GM21825 (cell line): ENCODE measurements around the gene GDPD4.

Experiments used
- ATAC-seq: cut with Tn5 transposase; IDR thresholded peaks from one replicate; pipeline ENCODE4 v1.9.1; 2021; ENCODE audit warnings: mild to moderate bottlenecking, moderate library complexity; ENCODE audit not compliant: unreplicated experiment

GDPD4 gene, protein sequence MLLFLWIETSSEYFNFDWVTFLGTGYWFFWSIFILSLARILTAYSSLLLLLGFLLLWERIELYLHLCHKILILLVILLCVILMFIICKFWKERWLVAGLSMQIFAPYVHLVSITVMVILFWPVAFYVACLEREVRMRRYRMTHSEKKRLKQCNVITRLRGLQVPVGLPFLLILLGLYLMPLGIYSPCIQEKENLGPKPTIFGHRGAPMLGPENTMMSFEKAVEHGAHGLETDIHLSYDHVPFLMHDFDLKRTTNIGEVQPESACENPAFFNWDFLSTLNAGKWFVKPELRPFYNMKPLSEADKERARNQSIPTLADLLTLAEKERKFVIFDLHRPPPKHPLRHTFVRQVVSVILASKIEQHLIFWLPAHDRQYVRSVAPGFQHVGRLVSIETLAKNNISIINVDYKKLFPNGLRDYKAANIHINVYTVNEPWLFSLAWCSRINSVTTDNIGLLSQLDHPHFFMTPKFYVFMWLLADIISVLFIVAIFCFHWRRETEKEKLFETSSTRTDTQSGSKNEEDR

GRCh38 chr11:77301510-77301909 is at the start of gene GDPD4:
Gene GDPD4 (minus strand): TSS chr11:77301686. CDS start chr11:77285137, 16,549 bp downstream.
- no peak for ATAC-seq

GRCh38 chr11:77347948-77348347 is 46.5 kb upstream of the GDPD4 start:
- no peak for ATAC-seq

DNA sequence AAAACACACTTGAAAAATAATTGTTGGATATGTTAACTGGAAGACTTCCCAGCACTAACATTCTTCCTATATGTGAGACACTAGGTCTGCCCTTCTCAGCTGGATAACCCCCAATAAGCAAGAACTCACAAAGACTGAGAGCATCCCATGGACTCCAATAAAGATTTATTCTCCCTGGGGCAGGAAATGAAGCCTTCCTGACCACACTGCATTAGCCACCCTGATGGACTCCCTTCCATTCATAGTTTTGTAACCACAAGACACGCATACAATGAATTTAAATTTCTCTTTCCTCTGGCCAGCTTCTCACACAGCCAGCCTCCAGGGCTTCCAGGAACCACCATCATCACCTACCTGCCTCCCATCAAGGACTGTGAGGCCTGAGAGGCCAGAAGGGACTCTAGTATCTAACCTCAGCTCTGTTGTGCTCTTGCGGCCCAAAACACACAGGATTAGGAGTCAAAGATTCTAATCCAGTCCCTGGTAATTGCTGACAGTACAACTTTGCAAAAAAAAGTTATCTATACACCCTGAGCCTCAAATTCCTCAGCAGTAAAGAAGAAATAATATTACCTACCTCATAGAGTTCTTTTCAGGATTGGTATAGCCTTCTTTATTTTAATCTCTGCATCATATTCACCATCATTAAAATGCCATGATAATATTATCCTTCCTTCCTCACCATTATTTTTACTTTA is 45.6 kb upstream of the GDPD4 start:
- ATAC-seq = no peak

DNA sequence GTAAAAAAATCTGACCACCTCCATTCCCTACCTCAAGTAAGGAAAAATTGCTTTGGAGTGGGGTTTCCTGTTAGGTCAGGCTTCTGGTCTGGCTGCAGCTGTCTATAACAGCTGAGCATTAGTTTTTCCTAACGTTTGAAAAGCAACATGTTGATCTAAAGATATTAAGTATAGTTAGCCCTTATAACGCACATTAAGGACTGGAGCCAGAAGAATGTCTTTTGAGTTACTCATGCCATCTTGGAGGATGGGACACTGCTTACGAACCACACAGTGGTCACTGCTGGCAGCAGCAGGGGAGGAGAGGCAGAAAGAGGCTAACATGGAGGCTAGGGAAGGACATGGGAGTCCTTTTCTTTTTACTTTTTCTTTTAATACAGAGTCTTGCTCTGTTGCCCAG is 44.1 kb upstream of the GDPD4 start:
- ATAC-seq = no peak

- no peak for ATAC-seq
Measured at GRCh38 chr11:77340501-77340900, 39.0 kb upstream of the GDPD4 start.

- no peak for ATAC-seq
Measured at GRCh38 chr11:77332259-77332658, 30.8 kb upstream of the GDPD4 start.

- no peak for ATAC-seq
Measured at GRCh38 chr11:77325159-77325558, 23.7 kb upstream of the GDPD4 start.

DNA sequence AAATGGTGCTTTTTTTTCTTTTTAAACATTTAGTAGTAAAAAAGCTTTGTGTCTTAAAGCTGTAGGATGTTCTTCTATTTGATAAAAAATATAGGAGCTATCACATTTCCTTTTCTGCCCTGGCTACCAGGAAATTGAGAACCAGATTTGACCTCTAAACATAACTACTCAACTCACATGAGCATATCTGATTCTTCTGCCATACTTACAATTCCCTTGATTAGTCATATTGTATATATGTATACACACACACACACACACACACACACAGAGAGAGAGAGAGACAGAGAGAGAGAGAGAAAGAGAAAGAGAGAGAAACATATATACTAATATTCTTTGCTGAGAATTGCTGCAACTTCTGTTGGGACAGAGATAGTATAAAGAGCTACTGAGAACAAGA is 23.0 kb upstream of the GDPD4 start:
- no peak for ATAC-seq

DNA sequence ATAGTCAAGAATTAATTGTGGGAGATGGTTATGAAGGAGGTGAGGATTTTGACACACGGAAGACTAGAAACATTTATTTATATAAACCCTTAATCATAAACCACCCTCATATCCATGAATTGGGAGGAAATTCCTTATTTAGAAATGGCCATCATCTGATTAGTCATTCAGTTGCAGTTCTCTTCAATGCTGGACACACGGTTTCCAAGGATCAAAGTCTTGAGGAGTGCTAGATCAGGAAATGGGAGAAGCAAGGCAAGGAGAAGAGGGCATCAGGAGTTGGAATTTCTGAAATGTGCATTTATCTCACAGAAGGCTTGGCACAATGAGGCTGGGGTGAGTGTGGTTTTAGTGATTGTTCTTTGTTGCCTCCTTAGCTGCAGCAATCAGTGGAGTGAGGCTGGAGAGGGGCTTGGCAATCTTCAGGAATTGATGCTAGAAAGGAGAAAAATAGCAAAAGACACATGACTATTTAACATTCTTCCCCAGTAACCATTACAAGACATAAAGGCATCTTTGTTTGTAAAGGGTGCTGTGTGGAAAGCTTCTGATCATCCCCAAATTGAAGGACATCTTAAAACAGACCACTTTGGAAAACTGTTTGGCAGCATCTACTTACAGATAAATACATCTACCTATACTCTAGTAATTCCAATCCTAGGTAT is 21.6 kb upstream of the GDPD4 start:
- no peak for ATAC-seq

GRCh38 chr11:77322506-77322905 is 21.0 kb upstream of the GDPD4 start:
- no peak for ATAC-seq

GRCh38 chr11:77320351-77320750 is 18.9 kb upstream of the GDPD4 start:
- no peak for ATAC-seq

GRCh38 chr11:77318600-77318999 is 17.1 kb upstream of the GDPD4 start:
- ATAC-seq = no peak

- no peak for ATAC-seq
Measured at GRCh38 chr11:77316733-77317342, 15.4 kb upstream of the GDPD4 start.

DNA sequence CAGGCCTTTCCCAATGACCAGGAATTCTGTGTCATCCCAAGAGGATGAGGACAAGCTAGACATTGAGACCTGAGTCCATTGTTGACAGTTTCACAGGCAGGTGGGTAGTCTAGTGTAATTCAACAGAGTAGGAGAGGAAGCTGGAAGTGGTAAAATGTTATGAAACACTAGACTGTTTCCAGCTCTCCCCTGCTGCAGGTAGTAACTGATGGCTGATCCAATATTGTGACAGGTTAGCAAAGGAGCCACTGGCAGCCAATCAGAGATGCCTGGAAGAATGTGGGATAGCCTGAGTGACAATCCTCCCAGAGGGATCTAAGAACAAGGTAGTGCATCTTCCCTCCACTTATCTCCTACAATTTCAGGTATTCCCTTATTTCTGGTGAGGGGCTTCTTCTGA is 10.6 kb upstream of the GDPD4 start:
- no peak for ATAC-seq

DNA sequence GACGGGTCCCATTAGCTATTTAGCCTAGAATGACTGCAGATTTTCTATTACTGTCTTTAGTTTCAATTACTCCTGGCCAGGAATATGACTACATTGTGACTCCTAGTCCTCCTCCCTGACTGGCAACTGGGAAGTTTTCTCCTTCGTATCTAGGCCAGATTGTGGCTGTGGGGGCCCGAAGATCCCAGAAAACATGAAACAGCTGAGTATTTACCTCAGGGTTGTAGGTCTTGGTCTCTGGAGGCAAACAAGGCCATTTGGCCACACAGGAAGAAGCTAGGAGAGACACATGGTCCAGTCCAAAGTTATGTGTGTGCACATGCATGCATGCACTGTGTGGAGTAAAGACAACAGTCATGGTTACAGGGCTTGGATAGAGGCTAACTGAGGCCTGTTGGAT is 10.2 kb upstream of the GDPD4 start:
- ATAC-seq = no peak

- no peak for ATAC-seq
Measured at GRCh38 chr11:77310721-77311120, 9.2 kb upstream of the GDPD4 start.

- no peak for ATAC-seq
Measured at GRCh38 chr11:77309401-77310085, 8.1 kb upstream of the GDPD4 start.

- no peak for ATAC-seq
Measured at GRCh38 chr11:77308838-77309237, 7.4 kb upstream of the GDPD4 start.

DNA sequence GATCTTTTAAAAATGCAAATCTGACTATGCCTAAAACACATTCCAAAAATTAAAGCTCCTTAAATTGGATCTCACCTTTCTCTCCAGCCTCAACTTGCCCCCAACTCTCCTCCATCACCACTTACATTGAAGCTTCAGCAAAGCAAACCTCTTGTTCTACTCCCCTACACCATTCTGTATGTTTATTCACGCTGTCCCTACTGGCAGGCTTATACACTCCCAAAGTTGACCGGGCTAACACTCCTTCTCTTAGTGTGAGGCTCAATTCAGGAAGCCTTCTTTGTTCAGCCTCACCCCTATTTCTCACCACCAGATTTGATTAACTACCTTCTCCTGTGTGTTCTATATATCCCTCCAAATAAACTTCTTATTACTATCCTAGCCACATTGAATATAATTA is 1.8 kb upstream of the GDPD4 start:
- no peak for ATAC-seq

DNA sequence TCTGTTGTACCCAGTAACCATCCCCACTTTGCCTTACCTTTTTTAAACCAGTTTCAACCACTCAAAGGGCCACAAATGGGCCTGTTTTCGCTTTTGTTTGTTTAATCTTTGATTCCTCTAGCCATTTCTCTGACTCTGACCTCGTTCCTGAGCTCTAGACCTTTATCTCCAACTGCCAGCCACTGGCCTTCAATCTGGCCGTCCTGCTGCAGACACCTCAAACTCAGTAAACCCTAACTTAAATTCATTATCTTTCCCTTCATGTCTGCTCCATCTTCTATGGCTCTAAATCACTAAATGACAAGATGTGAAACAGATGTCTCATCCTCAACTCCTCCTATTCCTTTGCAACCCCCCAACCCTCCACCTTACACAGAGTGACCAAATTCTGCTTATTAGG is 1.3 kb upstream of the GDPD4 start:
- no peak for ATAC-seq

- ATAC-seq = no peak
Measured at GRCh38 chr11:77300695-77301094, 791 bp downstream of the GDPD4 start.
